ENCODE measurements around the gene MORC4. TPM values are rescaled to one million over a fixed set of nuclear protein-coding genes. Genes with fewer than 3 reads are reported as not detected.
A peak's percentile ranks its signal among the peaks of the same experiment; 100 is the strongest.

MORC4 gene
- total RNA-seq, 1 donor from 2014 or later = 23.5 TPM

GRCh38 chrX:106921637-106922036, 78.4 kb downstream of the MORC4 start:
- no peak for TF ChIP-seq CTCF (IDR thresholded peaks at IDR 0.05)
- Mint-ChIP-seq H3K36me3 (ENCODE audit: unreplicated experiment) (no peaks in the 10 kb centered on the region), H3K27me3 (ENCODE audit: unreplicated experiment) (no peaks in the 10 kb centered on the region), H3K9me3 (ENCODE audit: unreplicated experiment) (no peaks in the 10 kb centered on the region), H3K4me3 (ENCODE audit: unreplicated experiment) (no peak overlapping the region), H3K4me1 (ENCODE audit: unreplicated experiment) (peaks cover 40% of the 10 kb centered on the region), H3K27ac (ENCODE audit: unreplicated experiment) (no peak overlapping the region)
- no peak for DNase-seq (ENCODE audit: extremely low spot score, unreplicated experiment)

GRCh38 chrX:106919932-106920452, 80.0 kb downstream of the MORC4 start, which contains the start of gene CLDN2:
Gene CLDN2 (plus strand): TSS chrX:106920402. CDS start chrX:106928229, 7,827 bp downstream.
- peaks cover 40% of the 10 kb centered on the region for H3K4me1 Mint-ChIP-seq (ENCODE audit: unreplicated experiment)
- H3K27me3 Mint-ChIP-seq (ENCODE audit: unreplicated experiment) = no peaks in the 10 kb centered on the region
- H3K36me3 Mint-ChIP-seq (ENCODE audit: unreplicated experiment) = no peaks in the 10 kb centered on the region
- DNase-seq (ENCODE audit: extremely low spot score, unreplicated experiment) = no peak
- no peak within 1 kb of the TSS for H3K4me3 Mint-ChIP-seq (ENCODE audit: unreplicated experiment)
- H3K9me3 Mint-ChIP-seq (ENCODE audit: unreplicated experiment) = peaks cover 2% of the 10 kb centered on the region
- no peak within 1 kb of the TSS for H3K27ac Mint-ChIP-seq (ENCODE audit: unreplicated experiment)
- no peak for TF ChIP-seq CTCF (IDR thresholded peaks at IDR 0.05)

GRCh38 chrX:106917830-106918500, 82.0 kb downstream of the MORC4 start:
- Mint-ChIP-seq H3K9me3 (ENCODE audit: unreplicated experiment) (peaks cover 3% of the 10 kb centered on the region), H3K36me3 (ENCODE audit: unreplicated experiment) (no peaks in the 10 kb centered on the region), H3K4me3 (ENCODE audit: unreplicated experiment) (no peak overlapping the region), H3K4me1 (ENCODE audit: unreplicated experiment) (peaks cover 41% of the 10 kb centered on the region), H3K27me3 (ENCODE audit: unreplicated experiment) (no peaks in the 10 kb centered on the region), H3K27ac (ENCODE audit: unreplicated experiment) (peak overlapping the region; percentile 73)
- TF ChIP-seq CTCF (IDR thresholded peaks at IDR 0.05) = no peak
- DNase-seq (ENCODE audit: extremely low spot score, unreplicated experiment) = no peak

GRCh38 chrX:106912864-106913263, 87.1 kb downstream of the MORC4 start:
- no peaks in the 10 kb centered on the region for H3K36me3 Mint-ChIP-seq (ENCODE audit: unreplicated experiment)
- no peak overlapping the region for H3K27ac Mint-ChIP-seq (ENCODE audit: unreplicated experiment)
- no peak overlapping the region for H3K4me3 Mint-ChIP-seq (ENCODE audit: unreplicated experiment)
- H3K27me3 Mint-ChIP-seq (ENCODE audit: unreplicated experiment) = no peaks in the 10 kb centered on the region
- DNase-seq (ENCODE audit: extremely low spot score, unreplicated experiment) = no peak
- peaks cover 15% of the 10 kb centered on the region for H3K4me1 Mint-ChIP-seq (ENCODE audit: unreplicated experiment)
- H3K9me3 Mint-ChIP-seq (ENCODE audit: unreplicated experiment) = peaks cover 6% of the 10 kb centered on the region
- no peak for TF ChIP-seq CTCF (IDR thresholded peaks at IDR 0.05)

GRCh38 chrX:106906361-106906760, 93.7 kb downstream of the MORC4 start:
- no peaks in the 10 kb centered on the region for H3K27me3 Mint-ChIP-seq (ENCODE audit: unreplicated experiment)
- H3K27ac Mint-ChIP-seq (ENCODE audit: unreplicated experiment) = no peak overlapping the region
- no peak for TF ChIP-seq CTCF (IDR thresholded peaks at IDR 0.05)
- peaks cover 17% of the 10 kb centered on the region for H3K4me1 Mint-ChIP-seq (ENCODE audit: unreplicated experiment)
- H3K36me3 Mint-ChIP-seq (ENCODE audit: unreplicated experiment) = no peaks in the 10 kb centered on the region
- DNase-seq (ENCODE audit: extremely low spot score, unreplicated experiment) = no peak
- peaks cover 4% of the 10 kb centered on the region for H3K9me3 Mint-ChIP-seq (ENCODE audit: unreplicated experiment)
- no peak overlapping the region for H3K4me3 Mint-ChIP-seq (ENCODE audit: unreplicated experiment)

All from osteocyte (in vitro differentiated cells).